ENCODE data around the gene ETV6. TPM values are rescaled to one million over a fixed set of nuclear protein-coding genes. Genes with fewer than 3 reads are reported as not detected.

ETV6 gene
- total and polyA plus RNA-seq, 9 of the 15 experiments (the other 6 are each of a cell fraction or from before 2014, with no cell fraction given): 0.81 to 12.7 (median 4.1) TPM

DNA sequence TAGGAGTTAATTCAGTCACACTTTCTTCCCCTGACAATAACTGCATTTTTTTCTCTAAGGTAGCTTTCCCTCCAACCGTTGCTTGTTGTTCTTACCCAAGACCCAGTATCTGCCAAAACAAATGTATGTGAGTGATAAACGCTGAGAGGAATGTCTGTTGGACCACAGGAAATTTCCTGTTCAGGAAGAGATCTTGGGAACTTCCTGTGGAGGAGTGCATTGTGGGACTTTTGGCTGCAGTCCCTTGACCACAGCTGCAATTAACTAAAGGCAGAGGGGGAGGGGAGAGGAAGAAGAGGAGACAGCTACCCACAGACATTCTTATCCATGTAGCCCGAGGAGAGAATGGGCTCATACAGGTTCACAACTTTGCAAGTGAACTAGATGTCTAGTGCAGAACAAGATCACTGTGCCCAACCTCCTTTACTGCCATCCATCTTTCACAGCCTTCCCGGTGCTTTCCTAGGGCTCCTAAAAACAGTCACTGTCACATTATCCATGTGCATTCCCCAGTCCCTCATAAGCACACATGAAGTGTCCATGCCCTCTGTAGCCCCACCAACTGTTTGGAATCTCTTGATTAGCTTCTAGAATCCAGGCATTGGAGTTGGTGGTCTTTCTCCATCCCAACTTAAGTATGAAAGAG is 149.5 kb downstream of the ETV6 start (continued):
- TF ChIP-seq ELF1 (tag; IDR thresholded peaks at IDR 0.05) (peak; percentile 58), NONO (IDR thresholded peaks at IDR 0.05; ENCODE audit: low read depth in 2 of 2, low read length in 1 of 2) (no peak), BMI1 (IDR thresholded peaks at IDR 0.05; ENCODE audit: low read length) (no peak), SRF (CRISPR knock-in tag; IDR thresholded peaks at IDR 0.05) (no peak), RBM22 (IDR thresholded peaks at IDR 0.05; ENCODE audit: low read depth, low read length, poor library complexity, severe bottlenecking) (no peak), CREBBP (IDR thresholded peaks at IDR 0.05; ENCODE audit: low read depth, low read length) (no peak), ZFP36 (IDR thresholded peaks at IDR 0.05; ENCODE audit: low read depth, low read length, partially characterized antibody) (no peak), SP1 (CRISPR knock-in tag; IDR thresholded peaks at IDR 0.05) (no peak), STAG1 (CRISPR knock-in tag; IDR thresholded peaks at IDR 0.05; ENCODE audit: borderline replicate concordance) (no peak), BRD4 (IDR thresholded peaks at IDR 0.05) (no peak; the same call in 1 of the 2 replicates), ZNF551 (CRISPR knock-in tag; IDR thresholded peaks at IDR 0.05) (no peak), THRAP3 (IDR thresholded peaks at IDR 0.05; ENCODE audit: borderline replicate concordance) (no peak), BRCA1 (IDR thresholded peaks at IDR 0.05) (no peak), BRCA1 (CRISPR knock-in tag; IDR thresholded peaks at IDR 0.05) (no peak), TEAD1 (CRISPR knock-in tag; IDR thresholded peaks at IDR 0.05) (peak; percentile 82 to 92), CCNT2 (IDR thresholded peaks at IDR 0.05; ENCODE audit: borderline replicate concordance, extremely low read depth, insufficient read length, low read depth, low read length) (peak; percentile 20), TEAD4 (IDR thresholded peaks at IDR 0.05; ENCODE audit: low read length) (peak; percentile 92), TEAD4 (CRISPR knock-in tag; IDR thresholded peaks at IDR 0.05; ENCODE audit: borderline replicate concordance) (no peak)
- TF ChIP-seq, protein P1, sequence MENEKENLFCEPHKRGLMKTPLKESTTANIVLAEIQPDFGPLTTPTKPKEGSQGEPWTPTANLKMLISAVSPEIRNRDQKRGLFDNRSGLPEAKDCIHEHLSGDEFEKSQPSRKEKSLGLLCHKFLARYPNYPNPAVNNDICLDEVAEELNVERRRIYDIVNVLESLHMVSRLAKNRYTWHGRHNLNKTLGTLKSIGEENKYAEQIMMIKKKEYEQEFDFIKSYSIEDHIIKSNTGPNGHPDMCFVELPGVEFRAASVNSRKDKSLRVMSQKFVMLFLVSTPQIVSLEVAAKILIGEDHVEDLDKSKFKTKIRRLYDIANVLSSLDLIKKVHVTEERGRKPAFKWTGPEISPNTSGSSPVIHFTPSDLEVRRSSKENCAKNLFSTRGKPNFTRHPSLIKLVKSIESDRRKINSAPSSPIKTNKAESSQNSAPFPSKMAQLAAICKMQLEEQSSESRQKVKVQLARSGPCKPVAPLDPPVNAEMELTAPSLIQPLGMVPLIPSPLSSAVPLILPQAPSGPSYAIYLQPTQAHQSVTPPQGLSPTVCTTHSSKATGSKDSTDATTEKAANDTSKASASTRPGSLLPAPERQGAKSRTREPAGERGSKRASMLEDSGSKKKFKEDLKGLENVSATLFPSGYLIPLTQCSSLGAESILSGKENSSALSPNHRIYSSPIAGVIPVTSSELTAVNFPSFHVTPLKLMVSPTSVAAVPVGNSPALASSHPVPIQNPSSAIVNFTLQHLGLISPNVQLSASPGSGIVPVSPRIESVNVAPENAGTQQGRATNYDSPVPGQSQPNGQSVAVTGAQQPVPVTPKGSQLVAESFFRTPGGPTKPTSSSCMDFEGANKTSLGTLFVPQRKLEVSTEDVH (IDR thresholded peaks at IDR 0.05; ENCODE audit: low read depth, partially characterized antibody): no peak
- TF ChIP-seq, protein P2, sequence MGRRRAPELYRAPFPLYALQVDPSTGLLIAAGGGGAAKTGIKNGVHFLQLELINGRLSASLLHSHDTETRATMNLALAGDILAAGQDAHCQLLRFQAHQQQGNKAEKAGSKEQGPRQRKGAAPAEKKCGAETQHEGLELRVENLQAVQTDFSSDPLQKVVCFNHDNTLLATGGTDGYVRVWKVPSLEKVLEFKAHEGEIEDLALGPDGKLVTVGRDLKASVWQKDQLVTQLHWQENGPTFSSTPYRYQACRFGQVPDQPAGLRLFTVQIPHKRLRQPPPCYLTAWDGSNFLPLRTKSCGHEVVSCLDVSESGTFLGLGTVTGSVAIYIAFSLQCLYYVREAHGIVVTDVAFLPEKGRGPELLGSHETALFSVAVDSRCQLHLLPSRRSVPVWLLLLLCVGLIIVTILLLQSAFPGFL (CRISPR knock-in tag; IDR thresholded peaks at IDR 0.05): no peak
- TF ChIP-seq, protein P3, sequence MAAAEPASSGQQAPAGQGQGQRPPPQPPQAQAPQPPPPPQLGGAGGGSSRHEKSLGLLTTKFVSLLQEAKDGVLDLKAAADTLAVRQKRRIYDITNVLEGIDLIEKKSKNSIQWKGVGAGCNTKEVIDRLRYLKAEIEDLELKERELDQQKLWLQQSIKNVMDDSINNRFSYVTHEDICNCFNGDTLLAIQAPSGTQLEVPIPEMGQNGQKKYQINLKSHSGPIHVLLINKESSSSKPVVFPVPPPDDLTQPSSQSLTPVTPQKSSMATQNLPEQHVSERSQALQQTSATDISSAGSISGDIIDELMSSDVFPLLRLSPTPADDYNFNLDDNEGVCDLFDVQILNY (CRISPR knock-in tag; IDR thresholded peaks at IDR 0.05): no peak
- TF ChIP-seq, protein P4, sequence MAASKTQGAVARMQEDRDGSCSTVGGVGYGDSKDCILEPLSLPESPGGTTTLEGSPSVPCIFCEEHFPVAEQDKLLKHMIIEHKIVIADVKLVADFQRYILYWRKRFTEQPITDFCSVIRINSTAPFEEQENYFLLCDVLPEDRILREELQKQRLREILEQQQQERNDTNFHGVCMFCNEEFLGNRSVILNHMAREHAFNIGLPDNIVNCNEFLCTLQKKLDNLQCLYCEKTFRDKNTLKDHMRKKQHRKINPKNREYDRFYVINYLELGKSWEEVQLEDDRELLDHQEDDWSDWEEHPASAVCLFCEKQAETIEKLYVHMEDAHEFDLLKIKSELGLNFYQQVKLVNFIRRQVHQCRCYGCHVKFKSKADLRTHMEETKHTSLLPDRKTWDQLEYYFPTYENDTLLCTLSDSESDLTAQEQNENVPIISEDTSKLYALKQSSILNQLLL (CRISPR knock-in tag; IDR thresholded peaks at IDR 0.05; ENCODE audit: borderline replicate concordance): no peak
